ENCODE data around the gene TRABD2B.

DNA sequence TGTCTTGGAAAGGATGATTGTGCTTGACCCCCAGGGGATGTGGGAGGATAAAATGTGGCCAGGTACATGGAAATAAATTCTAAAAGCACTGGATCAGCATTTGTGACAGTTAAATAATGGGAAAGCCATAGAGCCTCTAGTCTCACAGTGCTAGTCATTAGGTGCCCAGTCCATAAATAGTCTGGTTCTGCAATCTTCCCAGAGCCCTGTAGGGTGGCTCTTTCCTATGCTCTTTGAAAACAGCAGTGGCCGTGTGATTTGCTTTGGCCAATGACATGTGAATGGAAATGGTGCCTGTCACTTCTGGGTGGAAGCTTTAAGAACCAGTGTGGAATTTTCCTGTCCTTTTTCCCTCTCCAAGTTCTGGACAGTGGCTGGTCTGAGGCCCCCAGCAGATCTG lies 113.2 kb downstream of the TRABD2B start:
- TF ChIP-seq RCOR1 (IDR thresholded peaks at IDR 0.05; ENCODE audit: insufficient replicate concordance, low read length) (no peak), RAD21 (IDR thresholded peaks at IDR 0.05; ENCODE audit: low read length) (no peak), POLR2A (IDR thresholded peaks at IDR 0.05; ENCODE audit: low read depth, low read length) (no peak), MAZ (IDR thresholded peaks at IDR 0.05; ENCODE audit: borderline replicate concordance, low read depth, low read length) (no peak), SMC3 (IDR thresholded peaks at IDR 0.05; ENCODE audit: low read depth, low read length) (no peak), FOS (IDR thresholded peaks at IDR 0.05; ENCODE audit: low read depth, low read length) (no peak), CEBPB (IDR thresholded peaks at IDR 0.05; ENCODE audit: low read depth, low read length) (no peak)
- TF ChIP-seq, protein P1, sequence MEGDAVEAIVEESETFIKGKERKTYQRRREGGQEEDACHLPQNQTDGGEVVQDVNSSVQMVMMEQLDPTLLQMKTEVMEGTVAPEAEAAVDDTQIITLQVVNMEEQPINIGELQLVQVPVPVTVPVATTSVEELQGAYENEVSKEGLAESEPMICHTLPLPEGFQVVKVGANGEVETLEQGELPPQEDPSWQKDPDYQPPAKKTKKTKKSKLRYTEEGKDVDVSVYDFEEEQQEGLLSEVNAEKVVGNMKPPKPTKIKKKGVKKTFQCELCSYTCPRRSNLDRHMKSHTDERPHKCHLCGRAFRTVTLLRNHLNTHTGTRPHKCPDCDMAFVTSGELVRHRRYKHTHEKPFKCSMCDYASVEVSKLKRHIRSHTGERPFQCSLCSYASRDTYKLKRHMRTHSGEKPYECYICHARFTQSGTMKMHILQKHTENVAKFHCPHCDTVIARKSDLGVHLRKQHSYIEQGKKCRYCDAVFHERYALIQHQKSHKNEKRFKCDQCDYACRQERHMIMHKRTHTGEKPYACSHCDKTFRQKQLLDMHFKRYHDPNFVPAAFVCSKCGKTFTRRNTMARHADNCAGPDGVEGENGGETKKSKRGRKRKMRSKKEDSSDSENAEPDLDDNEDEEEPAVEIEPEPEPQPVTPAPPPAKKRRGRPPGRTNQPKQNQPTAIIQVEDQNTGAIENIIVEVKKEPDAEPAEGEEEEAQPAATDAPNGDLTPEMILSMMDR (conservative IDR thresholded peaks at IDR 0.05; ENCODE audit: low read depth, low read length): no peak
